Measurements from ENCODE around the gene DLG2. TPM values are rescaled to one million over a fixed set of nuclear protein-coding genes. Genes with fewer than 3 reads are reported as not detected.

DLG2 gene
- total RNA-seq, 1 donor from 2014 or later: 2.4 TPM

GRCh38 chr11:84044706-84045105 is 1582.4 kb downstream of the DLG2 start:
- no peak overlapping the region for H3K4me3 Mint-ChIP-seq (ENCODE audit: low read depth)
- no peak for DNase-seq (ENCODE audit: low spot score, unreplicated experiment)
- no peaks in the 10 kb centered on the region for H3K27me3 Mint-ChIP-seq
- no peak for TF ChIP-seq CTCF (IDR thresholded peaks at IDR 0.05; ENCODE audit: unreplicated experiment)
- H3K27ac Mint-ChIP-seq: no peak overlapping the region
- H3K4me1 Mint-ChIP-seq (ENCODE audit: low read depth): no peaks in the 10 kb centered on the region
- H3K9me3 Mint-ChIP-seq (ENCODE audit: low read depth): peaks cover 2% of the 10 kb centered on the region
- H3K36me3 Mint-ChIP-seq (ENCODE audit: insufficient read depth): no peaks in the 10 kb centered on the region

GRCh38 chr11:84036664-84037194 is 1590.4 kb downstream of the DLG2 start:
- DNase-seq (ENCODE audit: low spot score, unreplicated experiment): no peak
- Mint-ChIP-seq H3K27ac (no peak overlapping the region), H3K4me3 (ENCODE audit: low read depth) (no peak overlapping the region), H3K9me3 (ENCODE audit: low read depth) (peaks cover 4% of the 10 kb centered on the region), H3K36me3 (ENCODE audit: insufficient read depth) (no peaks in the 10 kb centered on the region), H3K27me3 (no peaks in the 10 kb centered on the region), H3K4me1 (ENCODE audit: low read depth) (no peaks in the 10 kb centered on the region)
- no peak for TF ChIP-seq CTCF (IDR thresholded peaks at IDR 0.05; ENCODE audit: unreplicated experiment)

- no peaks in the 10 kb centered on the region for H3K36me3 Mint-ChIP-seq (ENCODE audit: insufficient read depth)
- no peak for TF ChIP-seq CTCF (IDR thresholded peaks at IDR 0.05; ENCODE audit: unreplicated experiment)
- no peak for DNase-seq (ENCODE audit: low spot score, unreplicated experiment)
- no peak overlapping the region for H3K27ac Mint-ChIP-seq
- no peaks in the 10 kb centered on the region for H3K4me1 Mint-ChIP-seq (ENCODE audit: low read depth)
- H3K9me3 Mint-ChIP-seq (ENCODE audit: low read depth): peaks cover 4% of the 10 kb centered on the region
- no peaks in the 10 kb centered on the region for H3K27me3 Mint-ChIP-seq
- no peak overlapping the region for H3K4me3 Mint-ChIP-seq (ENCODE audit: low read depth)
Observed at GRCh38 chr11:84035645-84036044, 1591.5 kb downstream of the DLG2 start.

GRCh38 chr11:84034484-84034883 is 1592.7 kb downstream of the DLG2 start:
- Mint-ChIP-seq H3K36me3 (ENCODE audit: insufficient read depth) (no peaks in the 10 kb centered on the region), H3K4me3 (ENCODE audit: low read depth) (no peak overlapping the region), H3K27ac (no peak overlapping the region), H3K4me1 (ENCODE audit: low read depth) (no peaks in the 10 kb centered on the region), H3K27me3 (no peaks in the 10 kb centered on the region), H3K9me3 (ENCODE audit: low read depth) (peaks cover 4% of the 10 kb centered on the region)
- DNase-seq (ENCODE audit: low spot score, unreplicated experiment): no peak
- no peak for TF ChIP-seq CTCF (IDR thresholded peaks at IDR 0.05; ENCODE audit: unreplicated experiment)

- no peak for TF ChIP-seq CTCF (IDR thresholded peaks at IDR 0.05; ENCODE audit: unreplicated experiment)
- no peaks in the 10 kb centered on the region for H3K9me3 Mint-ChIP-seq (ENCODE audit: low read depth)
Observed at GRCh38 chr11:84024266-84024665, 1602.9 kb downstream of the DLG2 start.

More at GRCh38 chr11:84024266-84024665, 1602.9 kb downstream of the DLG2 start:
- Mint-ChIP-seq H3K27ac (no peak overlapping the region), H3K4me1 (ENCODE audit: low read depth) (peaks cover 7% of the 10 kb centered on the region), H3K36me3 (ENCODE audit: insufficient read depth) (no peaks in the 10 kb centered on the region), H3K27me3 (no peaks in the 10 kb centered on the region), H3K4me3 (ENCODE audit: low read depth) (no peak overlapping the region)
- DNase-seq (ENCODE audit: low spot score, unreplicated experiment): no peak
